GM19238 (cell line): ENCODE data around the gene PRKG2.

Experiments used
- DNase-seq: peaks from one replicate; pipeline ENCODE4 v3.0.0; 2011; ENCODE audit warnings: low spot score; ENCODE audit not compliant: insufficient read length

Gene PRKG2

DNA sequence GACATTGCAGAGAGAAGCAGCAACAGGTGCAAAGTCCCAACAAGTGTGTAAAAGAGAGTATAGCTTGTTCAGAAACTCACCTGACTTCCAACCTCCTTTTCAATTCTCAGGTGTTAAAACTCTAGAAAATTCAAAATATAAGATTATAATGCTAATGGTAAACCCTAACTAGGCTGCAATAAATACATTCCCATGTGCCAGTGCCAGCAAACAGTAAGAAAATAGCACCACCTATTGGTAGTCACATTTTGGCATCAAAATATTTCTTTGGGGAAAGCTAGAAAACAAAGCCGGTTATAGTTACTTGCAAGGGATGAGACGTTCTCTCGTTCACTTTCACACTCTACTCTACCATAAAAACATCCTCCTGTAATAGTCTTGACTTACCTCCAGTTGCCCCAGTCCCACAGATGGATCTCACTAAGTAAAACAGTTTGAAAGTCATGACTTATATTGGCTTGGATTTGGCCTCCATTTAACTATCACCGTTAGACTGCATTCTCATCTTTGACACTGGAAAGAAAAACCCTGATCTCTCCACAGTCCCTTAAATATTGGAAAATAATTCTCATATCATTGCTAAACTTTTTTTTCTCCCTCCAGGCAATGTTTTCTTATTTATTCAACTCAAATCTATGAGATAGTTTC, 174.9 kb downstream of the PRKG2 start:
- DNase-seq: no peak

GRCh38 chr4:81039351-81039972, 175.6 kb downstream of the PRKG2 start:
- DNase-seq: no peak

GRCh38 chr4:81038636-81039350, 176.2 kb downstream of the PRKG2 start:
- no peak for DNase-seq
